ENCODE measurements around the gene NR6A1.
A peak's percentile ranks its signal among the peaks of the same experiment; 100 is the strongest.

Gene NR6A1

GRCh38 chr9:124680049-124680448 is 91.1 kb downstream of the NR6A1 start:
- Histone ChIP-seq H2AFZ (ENCODE audit: low read length) (no peak overlapping the region), H3K27me3 (ENCODE audit: insufficient read depth, low read length, poor library complexity, severe bottlenecking) (no peaks in the 10 kb centered on the region), H3K9ac (ENCODE audit: low read depth, low read length, poor library complexity, severe bottlenecking) (no peak overlapping the region), H4K20me1 (ENCODE audit: insufficient read depth, low read length, poor library complexity, severe bottlenecking) (peaks cover 20% of the 10 kb centered on the region), H3K79me2 (ENCODE audit: insufficient read depth, low read length) (peaks cover 50% of the 10 kb centered on the region; the same call in 1 of the 2 replicates), H3F3A (ENCODE audit: low read depth) (no peaks in the 10 kb centered on the region), H3K9me2 (replicated peaks; ENCODE audit: low read depth, low read length) (no peaks in the 10 kb centered on the region), H3K9me3 (ENCODE audit: insufficient read depth, low read depth, low read length) (no peaks in the 10 kb centered on the region), H3K4me1 (ENCODE audit: insufficient read depth, low read length, poor library complexity, severe bottlenecking) (peaks cover 11% of the 10 kb centered on the region), H3K4me3 (ENCODE audit: low read length, poor library complexity, severe bottlenecking) (no peak overlapping the region), H3K4me2 (ENCODE audit: low read depth, low read length, poor library complexity, severe bottlenecking) (no peak overlapping the region), H3K36me3 (ENCODE audit: insufficient read depth, low read length) (no peaks in the 10 kb centered on the region; the same call in 1 of the 2 replicates)
- TF ChIP-seq EZH2phosphoT487 (IDR thresholded peaks at IDR 0.05; ENCODE audit: borderline replicate concordance) (no peak), CTCF (conservative IDR thresholded peaks at IDR 0.05; ENCODE audit: low read length) (no peak)

DNA sequence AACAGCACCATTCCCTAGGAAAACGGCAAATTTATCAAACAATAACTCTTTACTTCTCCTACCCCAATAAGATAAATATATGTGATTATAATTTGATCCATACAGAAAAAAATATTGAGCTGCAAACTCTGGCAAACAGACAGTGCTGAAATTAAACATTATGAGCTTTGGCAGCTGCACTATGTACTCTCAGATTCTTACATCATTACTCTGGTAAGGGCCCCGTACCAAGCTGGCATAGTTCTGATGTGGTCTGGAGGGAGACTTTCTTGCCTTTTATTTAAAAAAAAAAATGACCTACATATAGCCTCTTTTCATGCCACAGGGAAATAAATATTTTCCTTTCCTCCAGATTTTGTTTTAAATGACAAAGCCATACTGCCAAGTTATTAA is 95.0 kb downstream of the NR6A1 start:
- Histone ChIP-seq H3K79me2 (ENCODE audit: insufficient read depth, low read length) (peaks cover 64% of the 10 kb centered on the region), H4K20me1 (ENCODE audit: insufficient read depth, low read length, poor library complexity, severe bottlenecking) (peaks cover 53% of the 10 kb centered on the region), H3K9me3 (ENCODE audit: insufficient read depth, low read depth, low read length) (no peaks in the 10 kb centered on the region)

GRCh38 chr9:124675261-124676158 is 95.6 kb downstream of the NR6A1 start:
- Histone ChIP-seq H3F3A (ENCODE audit: low read depth) (0 out of 2 replicates have a peak, but pooled peaks cover 8% of the 10 kb centered on the region), H3K9me2 (replicated peaks; ENCODE audit: low read depth, low read length) (no peaks in the 10 kb centered on the region), H3K4me2 (ENCODE audit: low read depth, low read length, poor library complexity, severe bottlenecking) (peak overlapping the region; percentile 29), H4K20me1 (ENCODE audit: insufficient read depth, low read length, poor library complexity, severe bottlenecking) (peaks cover 60% of the 10 kb centered on the region), H3K9me3 (ENCODE audit: insufficient read depth, low read depth, low read length) (no peaks in the 10 kb centered on the region), H3K4me1 (ENCODE audit: insufficient read depth, low read length, poor library complexity, severe bottlenecking) (peaks cover 34% of the 10 kb centered on the region), H3K79me2 (ENCODE audit: insufficient read depth, low read length) (peaks cover 66% of the 10 kb centered on the region), H3K4me3 (ENCODE audit: low read length, poor library complexity, severe bottlenecking) (no peak overlapping the region), H2AFZ (ENCODE audit: low read length) (no peak overlapping the region), H3K27me3 (ENCODE audit: insufficient read depth, low read length, poor library complexity, severe bottlenecking) (no peaks in the 10 kb centered on the region), H3K36me3 (ENCODE audit: insufficient read depth, low read length) (no peaks in the 10 kb centered on the region; the same call in 1 of the 2 replicates), H3K9ac (ENCODE audit: low read depth, low read length, poor library complexity, severe bottlenecking) (no peak overlapping the region)
- TF ChIP-seq EZH2phosphoT487 (IDR thresholded peaks at IDR 0.05; ENCODE audit: borderline replicate concordance): no peak
- peak; percentile 61 for TF ChIP-seq CTCF (conservative IDR thresholded peaks at IDR 0.05; ENCODE audit: low read length)

More for the DNA sequence above, 95.0 kb downstream of the NR6A1 start:
- H2AFZ ChIP-seq (ENCODE audit: low read length): no peak overlapping the region
- no peak for TF ChIP-seq CTCF (conservative IDR thresholded peaks at IDR 0.05; ENCODE audit: low read length)
- H3K36me3 ChIP-seq (ENCODE audit: insufficient read depth, low read length): no peaks in the 10 kb centered on the region; the same call in 1 of the 2 replicates
- H3K4me2 ChIP-seq (ENCODE audit: low read depth, low read length, poor library complexity, severe bottlenecking): peak overlapping the region; percentile 29
- H3K27me3 ChIP-seq (ENCODE audit: insufficient read depth, low read length, poor library complexity, severe bottlenecking): no peaks in the 10 kb centered on the region
- H3F3A ChIP-seq (ENCODE audit: low read depth): 0 out of 2 replicates have a peak, but pooled peaks cover 7% of the 10 kb centered on the region
- H3K9me2 ChIP-seq (replicated peaks; ENCODE audit: low read depth, low read length): no peaks in the 10 kb centered on the region
- H3K9ac ChIP-seq (ENCODE audit: low read depth, low read length, poor library complexity, severe bottlenecking): no peak overlapping the region
- H3K4me3 ChIP-seq (ENCODE audit: low read length, poor library complexity, severe bottlenecking): no peak overlapping the region
- peaks cover 28% of the 10 kb centered on the region for H3K4me1 ChIP-seq (ENCODE audit: insufficient read depth, low read length, poor library complexity, severe bottlenecking)

Data from Loucy (cell line).